ENCODE data around the gene LIPC.

- TF ChIP-seq CTCF (IDR thresholded peaks at IDR 0.05), result no peak
- no peak for TF ChIP-seq POLR2A (IDR thresholded peaks at IDR 0.05)
These were observed 94.2 kb downstream of the LIPC start for GRCh38 chr15:58525991-58526421.

Data from stomach (tissue), 4 donors.